NOMO-1 (cell line): ENCODE data around the gene RBM33.
A peak's percentile ranks its signal among the peaks of the same experiment; 100 is the strongest.

Experiments
- DNase-seq, 2 experiments: peaks; one replicate each; lab custom pipeline; 2025; ENCODE audit not compliant: unreplicated experiment in 2 of 2; lab: John Stamatoyannopoulos, UW

The RBM33 gene

DNA sequence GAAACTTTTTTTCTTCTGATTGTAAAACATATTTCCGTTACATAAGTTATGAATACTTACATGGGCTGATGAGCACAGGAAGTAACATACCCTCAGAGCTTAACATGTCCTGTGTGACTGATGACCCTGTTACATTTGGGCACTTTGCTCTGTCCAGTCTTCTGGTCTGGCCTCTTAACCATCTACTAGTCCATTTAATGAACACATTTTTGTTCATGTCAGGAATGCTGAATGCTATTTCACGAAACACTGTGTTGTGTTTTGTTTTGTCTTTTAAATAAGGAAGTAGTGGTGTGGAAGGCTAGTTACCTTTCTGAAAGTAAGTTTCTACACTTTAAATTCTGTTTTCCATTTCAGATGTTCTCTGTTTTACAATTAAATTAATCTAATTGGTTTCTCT lies 77.7 kb downstream of the RBM33 start:
- DNase-seq: peak in 1 of 2 experiments; percentile 28

DNA sequence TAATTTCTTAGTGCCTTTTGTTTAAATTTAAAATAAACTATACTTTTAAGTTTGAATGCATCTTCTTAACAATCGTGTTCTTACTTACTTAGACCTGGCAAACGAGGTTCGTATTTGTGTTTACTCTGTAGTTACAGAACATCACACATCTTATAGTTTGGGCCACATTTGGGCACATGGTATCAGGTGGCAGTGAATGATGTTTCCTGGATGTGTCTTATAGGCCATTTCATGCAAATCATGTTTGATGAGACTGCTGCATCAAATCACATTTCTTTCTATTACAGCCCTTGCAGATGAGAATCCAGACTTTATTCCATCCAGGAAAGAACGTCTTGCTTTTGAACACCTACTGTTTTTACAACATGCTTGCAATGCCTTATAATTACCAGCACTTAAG lies 78.5 kb downstream of the RBM33 start:
- no peak for DNase-seq

DNA sequence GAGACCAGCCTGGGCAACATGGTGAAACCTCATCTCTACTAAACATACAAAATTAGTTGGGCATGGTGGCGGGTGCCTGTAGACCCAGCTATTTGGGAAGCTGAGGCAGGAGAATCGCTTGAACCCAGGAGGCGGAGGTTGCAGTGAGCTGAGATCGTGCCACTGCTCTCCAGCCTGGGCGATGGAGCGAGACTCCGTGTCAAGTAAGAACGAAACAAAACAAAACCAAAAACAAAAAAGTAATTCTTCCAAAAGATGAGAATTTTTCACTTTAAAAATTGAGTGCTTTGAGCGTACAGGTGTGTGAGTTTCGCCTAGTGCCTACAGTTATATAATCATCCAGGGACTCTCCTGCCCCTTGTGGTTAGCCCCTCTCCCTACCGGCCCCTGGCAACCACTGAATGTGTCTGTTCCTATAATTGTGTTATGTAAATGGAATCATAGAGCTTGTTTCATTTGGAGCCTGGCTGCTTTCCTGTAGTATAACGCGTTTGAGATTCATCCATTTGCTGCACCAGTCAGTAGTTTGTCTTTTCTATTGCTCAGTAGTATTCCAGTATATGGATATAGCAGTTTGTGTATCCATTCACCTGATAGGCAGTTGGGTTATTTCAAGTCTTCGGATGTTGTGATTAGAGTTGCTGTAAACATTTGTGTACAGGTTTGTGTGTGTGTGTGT lies 80.0 kb downstream of the RBM33 start:
- no peak for DNase-seq

DNA sequence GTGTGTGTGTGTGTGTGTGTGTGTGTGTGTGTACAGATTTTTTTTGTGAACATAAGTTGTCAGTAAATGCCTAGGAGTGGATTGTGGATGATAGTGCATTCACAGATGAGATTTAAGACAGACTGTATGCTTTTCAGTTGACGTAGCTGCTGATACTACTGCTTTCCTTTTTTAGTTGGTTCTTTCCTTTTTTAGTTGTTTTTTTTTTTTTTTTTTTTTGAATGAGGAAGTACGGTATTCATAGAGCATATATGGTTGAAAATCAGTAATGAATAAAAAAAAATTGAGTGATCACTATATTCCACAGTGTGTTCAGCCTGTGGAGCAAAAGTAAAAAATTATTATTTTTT lies 80.5 kb downstream of the RBM33 start:
- DNase-seq: peak in 1 of 2 experiments; percentile 8

DNA sequence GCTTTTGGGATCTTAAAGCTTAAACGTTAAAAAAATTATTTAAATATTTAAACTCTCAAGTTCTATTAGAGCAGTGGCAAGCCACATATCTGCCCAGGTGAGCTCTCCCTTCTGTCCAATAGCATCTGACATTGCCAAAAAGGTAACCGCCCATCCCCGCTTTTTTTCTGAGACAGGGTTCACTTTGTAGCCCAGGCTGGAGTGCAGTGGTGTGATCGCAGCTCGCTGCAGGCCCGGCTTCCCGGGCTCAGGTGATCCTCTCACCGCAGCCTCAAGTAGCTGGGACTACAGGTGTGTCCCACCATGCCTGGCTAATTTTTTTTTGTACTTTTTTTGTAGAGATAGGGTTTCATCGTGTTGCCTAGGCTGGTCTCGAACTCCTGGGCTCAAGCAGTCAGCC lies 83.2 kb downstream of the RBM33 start:
- DNase-seq: no peak

DNA sequence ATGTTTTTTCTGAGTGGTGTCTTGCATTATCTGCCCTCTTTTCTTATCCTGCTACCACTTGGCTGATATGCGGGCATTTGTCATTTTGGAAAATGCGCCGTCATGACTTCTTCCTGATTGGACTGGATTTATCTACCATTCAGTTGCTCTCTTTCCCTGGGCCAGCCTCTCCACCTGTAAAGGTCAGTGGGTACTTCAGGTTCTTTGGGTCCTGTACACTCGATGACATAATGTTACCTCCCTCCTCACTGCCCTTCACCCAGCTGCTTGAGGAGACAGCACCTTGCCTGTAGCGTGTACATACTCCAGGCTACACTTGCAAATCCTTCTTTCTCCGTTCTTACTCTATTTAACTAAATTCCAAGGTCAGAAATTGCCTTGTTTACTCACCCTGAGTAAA lies 83.7 kb downstream of the RBM33 start:
- no peak for DNase-seq

DNA sequence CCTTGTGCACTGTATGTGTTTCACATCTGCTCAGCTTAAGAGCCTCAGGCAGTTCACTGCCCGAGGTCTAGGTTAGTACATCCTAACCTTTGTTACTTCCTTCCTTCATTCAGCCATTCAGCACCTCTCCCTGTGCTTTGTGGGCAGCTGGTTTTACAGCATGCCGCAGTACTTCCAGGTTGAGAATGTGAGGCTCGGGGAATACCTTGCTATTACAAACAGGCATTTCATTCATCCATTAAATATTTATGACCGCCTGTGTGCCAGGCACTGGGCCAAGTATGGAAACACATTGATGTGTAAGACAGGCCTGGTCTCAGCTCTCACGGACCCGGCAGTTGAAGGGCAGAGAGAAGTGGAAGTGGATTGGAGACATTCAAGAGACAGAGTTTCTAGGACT lies 85.4 kb downstream of the RBM33 start:
- no peak for DNase-seq

DNA sequence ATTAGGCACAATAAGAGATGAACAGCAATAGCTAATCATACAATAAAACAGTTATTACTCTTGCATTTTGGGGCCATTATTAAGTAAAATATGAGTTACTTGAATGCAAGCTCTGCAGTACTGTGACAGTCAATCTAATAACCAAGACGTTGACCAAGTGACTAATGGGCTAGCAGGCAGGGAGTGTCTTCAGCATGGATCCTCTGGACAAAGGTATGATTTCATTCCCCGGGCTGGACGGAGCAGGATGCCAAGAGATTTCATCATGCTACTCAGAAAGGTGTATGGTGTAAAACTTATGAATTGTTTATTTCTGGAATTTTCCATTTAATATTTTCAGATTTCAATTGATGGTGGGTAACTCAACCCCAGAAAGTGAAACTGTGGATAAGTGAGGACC lies 86.9 kb downstream of the RBM33 start:
- no peak for DNase-seq

DNA sequence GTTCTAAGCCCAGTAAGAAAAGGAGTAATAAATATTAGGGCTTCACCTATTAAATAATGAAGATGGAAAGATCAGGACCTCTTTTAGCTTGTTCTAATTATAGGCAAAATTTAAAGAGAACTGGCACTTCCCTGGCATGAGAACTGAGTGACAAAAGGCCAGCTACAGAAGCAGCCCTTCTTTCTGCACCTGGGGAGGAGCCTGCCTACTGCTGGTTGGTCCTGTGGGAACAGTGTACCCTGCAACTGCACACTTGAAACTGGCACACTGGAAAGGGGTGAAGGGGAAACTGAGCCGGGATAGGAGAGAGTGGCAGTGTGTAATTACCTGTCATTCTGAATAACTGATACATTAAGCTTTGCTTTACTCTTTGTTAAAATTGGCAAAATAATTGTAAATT lies 87.4 kb downstream of the RBM33 start:
- no peak for DNase-seq

DNA sequence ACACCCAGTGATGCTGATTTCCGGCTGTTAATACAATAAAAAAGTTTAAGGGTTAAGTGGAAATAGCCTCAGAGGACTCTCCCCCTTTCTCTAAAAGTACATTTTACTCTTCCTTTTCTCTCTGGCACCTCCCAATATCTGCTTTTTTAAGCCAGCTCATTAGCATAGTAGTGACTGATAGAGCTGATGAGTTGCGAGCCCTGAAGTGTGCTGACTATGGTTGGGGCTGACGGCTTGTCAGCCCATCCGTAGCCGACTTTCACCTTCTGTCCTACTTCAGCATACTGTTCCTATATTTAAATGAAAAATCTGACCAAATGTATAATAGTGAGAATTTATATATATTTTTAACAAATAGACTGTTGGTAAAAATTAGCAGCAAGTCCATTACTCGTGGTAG lies 87.8 kb downstream of the RBM33 start:
- no peak for DNase-seq

DNA sequence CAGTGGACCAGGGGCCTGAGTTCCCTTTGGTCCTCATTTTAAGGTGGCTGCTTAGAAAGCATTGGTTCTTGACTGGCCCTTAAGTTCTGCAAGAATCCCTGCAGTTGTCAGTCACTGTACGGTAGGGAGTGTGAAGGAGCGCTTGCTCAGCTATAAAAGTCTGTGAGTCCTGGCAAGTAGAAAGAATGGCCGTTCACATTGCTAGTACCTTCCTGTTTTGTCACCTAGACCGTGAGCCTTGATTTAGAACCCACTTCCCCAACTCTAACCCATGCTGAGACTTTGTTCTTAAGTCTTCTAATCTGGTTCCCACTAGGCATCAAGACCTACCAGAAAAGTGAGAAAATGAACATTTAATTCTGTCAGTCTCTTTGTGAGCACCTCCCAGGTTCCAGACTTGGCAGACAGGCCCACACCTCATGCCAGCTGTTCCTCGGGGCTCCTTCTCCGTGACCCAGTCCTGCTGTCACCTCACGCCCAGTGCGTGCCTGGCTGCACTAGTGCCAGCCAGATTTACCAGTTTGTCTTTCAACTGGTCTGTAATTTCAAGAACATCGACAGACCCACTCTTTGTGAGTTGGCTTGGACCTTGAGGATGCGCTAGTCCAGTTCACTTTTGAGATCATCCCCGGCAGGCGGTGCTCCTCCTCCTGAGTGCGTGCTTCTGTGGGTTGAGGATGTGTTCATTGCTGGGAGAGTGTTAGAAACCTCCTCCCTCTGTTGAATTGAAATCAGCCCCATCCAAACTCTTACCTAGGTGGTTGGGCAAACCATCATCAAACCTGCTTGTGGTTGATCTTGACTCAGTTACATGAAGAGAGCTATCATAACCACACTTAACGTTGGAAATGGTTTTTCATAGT lies 89.4 kb downstream of the RBM33 start:
- DNase-seq: peak in 1 of 2 experiments; percentile 30

DNA sequence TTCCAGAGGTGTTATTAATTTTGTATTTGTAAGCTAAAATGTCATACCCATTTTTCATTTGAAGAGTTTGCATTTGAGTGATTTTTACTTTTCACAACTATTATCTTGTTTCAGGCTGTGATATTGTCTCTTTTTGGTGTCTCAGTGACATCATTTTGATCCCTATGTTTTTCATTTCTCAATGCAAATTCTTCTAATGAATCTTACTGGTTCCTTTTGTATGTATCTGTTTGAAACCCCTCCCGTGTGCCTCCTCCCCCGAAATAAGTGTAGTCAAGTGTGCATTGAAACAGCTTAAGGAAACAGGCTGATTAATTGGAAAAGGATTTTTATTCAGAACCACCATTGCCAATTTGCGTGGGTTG lies 90.0 kb downstream of the RBM33 start:
- DNase-seq: no peak

DNA sequence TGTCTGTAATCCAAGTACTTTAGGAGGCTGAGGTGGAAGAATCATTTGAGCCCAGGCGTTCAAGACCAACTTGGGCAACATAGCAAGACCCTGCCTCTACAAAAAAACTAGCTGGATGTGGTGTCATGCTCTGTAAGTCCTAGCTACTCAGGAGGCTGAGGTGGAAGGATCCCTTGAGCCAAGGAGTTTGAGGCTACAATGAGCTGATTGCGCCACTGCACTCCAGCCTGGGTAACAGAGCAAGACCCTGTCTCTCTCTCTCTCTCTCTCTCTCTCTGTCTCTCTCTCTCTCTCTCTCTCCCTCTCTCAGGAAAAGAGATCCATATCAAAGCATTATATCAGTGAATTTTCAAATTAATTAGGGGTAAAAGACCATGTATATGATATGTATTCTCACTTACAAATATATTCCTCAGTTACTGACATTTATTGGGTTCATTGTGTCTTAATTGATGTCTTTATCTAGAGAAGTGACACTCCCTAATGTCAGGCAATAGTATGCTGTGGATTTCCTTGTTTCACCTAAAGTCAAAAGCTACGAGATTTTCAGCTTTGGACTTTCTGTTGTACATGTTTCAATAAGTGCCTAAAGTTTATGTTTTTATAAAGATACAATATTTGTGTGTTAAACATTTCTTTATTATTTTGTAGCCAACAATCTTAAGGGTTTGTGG lies 91.1 kb downstream of the RBM33 start:
- no peak for DNase-seq

DNA sequence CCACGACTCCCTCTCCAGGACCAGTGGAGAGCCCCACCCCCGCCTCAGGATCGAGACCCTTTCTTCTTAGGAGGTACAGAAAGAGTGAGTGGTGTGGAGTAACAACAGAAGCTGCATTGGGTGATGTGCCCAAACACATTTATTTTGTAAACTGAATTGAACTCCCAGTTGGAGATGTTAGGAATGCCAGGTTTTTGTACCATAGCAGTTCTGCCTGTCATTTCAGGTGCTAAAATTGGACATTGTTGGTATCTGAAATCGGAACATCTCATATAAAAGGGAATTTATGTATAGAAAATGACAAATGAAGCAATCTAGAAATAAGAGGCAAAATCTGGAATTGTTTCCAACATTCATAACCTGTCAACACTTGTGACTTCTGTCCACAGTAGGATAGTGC lies 93.1 kb downstream of the RBM33 start:
- no peak for DNase-seq

DNA sequence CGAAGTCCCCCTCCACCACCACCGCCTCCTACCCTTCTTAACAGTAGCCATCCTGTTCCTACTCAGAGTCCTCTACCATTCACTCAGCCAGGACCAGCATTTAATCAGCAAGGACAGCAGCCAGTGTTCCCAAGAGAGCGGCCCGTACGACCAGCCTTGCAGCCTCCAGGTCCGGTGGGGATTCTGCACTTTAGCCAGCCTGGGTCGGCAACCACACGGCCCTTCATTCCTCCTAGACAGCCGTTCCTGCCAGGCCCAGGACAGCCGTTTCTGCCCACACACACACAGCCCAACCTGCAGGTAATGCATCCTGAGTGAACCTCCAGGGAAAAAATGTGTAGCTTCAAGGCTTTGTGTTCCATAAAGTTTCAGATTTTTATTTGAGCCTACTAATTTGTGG lies 93.6 kb downstream of the RBM33 start:
- DNase-seq: no peak

DNA sequence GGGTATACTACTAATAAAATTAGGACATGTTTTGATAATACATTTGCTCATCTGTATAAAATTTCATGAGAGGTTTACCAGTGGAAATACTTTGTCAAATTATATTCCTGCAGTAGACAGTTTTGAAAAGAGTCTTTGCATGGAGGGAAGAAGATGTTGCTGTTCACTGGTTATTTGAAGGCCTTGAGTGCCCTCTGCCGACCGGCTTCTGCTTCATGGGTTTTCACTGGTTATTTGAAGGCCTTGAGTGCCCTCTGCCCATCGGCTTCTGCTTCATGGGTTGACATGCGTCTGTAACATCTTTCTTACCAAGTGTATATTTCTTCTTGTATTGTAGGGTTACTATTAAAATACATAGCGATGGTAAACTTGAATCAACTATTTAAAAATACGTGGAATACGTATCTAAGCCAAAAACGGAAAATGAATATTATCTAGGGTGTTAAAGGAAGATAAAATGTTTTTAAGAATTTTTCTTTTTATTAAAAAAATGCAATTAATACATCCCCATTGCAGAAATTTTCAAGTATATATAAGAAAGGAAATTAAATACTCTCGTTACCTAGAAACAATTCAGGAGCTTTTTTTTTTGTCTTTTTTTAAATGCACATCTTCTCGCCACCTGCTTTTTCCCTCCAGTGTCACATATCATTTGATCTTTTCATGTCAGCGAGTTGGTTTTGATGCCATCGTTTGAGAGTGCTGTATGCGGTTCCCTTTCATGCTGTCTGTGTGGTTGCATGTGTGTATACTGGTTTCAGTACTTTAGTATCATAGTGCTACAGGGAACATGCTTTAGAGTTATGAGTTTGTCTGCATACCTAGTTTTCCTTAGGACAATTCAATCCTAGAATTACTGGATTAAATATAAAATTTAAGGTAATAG lies 94.4 kb downstream of the RBM33 start:
- DNase-seq: peak in 1 of 2 experiments; percentile 8

DNA sequence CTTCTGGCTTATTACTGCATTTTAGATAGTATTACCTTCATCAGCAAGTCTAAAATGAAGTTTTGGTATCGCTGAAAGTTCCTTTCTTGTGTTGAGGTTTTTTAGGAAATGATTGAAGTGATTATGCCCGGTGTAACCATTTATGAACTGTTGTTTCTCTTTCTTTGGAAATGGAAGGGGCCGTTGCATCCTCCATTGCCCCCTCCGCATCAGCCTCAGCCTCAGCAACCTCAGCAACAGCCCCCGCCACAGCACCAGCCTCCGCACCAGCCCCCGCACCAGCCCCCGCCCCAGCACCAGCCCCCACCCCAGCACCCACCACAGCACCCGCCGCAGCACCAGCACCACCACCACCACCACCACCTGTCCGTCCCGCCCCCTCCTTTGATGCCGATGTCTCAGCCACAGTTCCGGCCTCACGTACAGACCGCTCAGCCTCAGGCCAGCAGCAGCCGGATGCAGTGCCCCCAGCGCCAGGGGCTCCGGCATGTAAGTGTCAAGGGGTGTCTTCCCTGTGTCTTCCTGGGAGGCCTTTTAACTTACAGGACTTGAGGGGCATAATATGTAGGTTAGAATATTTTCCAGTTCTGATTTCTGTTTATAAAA lies 95.2 kb downstream of the RBM33 start:
- DNase-seq: no peak

DNA sequence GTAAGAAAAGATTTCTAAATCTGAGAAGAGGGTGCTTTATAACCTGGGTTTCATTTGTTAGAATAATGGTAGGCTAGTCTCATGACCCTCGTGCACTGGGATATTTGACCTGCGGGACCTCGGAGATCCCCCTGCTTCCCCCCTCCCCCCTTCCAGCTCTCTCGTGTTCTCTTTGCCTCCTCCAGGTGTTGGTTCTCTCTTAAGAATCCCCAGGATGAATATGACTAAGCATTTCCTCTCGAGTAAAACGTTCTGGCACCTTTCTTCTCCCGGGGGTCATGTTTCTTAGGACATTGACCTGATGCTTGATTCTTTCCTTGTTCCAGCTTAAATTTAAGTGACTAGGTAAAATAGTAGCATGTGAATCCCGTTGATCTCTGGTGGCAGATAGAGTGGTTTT lies 96.6 kb downstream of the RBM33 start:
- no peak for DNase-seq

DNA sequence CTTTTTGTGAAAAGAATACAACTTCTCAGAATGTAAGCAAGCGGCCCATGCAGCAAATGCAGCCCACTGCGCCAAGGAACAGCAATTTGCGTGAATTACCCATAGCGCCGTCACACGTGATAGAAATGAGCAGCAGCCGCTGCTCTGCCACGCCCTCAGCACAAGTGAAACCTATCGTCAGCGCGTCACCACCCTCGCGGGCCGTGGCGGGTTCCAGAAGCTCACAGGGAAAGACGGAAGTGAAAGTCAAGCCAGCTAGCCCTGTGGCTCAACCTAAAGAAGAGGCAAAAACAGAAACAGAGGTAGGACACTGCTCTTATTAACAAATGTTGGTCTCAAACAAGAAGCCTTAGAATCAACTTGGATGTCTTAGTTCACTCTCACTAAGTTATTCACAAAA lies 97.3 kb downstream of the RBM33 start:
- DNase-seq: peak in 1 of 2 experiments; percentile 19

DNA sequence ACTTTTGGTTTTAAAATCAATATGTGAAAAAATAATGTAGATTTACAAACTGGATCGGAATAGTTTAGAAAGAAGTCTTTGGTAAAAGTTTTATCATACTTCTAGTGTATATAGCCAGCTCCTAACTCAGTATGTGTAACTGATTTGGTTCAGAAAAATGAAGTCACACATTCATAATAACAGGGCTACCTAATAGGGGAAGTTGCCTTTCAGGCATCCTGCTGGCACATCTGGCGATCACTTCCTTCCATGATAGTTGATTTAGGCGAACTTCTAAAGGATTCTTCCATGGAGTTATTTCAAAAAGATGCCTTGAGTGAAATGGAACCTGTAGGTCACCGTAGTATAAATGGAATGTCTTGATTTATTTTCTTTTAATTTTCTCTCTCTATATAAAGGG lies 98.7 kb downstream of the RBM33 start:
- DNase-seq: no peak
